ENCODE measurements around the gene IL2RA.
"Not testable (repeated sequence)": the region's sequence is repeated elsewhere in the genome, so short reads cannot be mapped to it uniquely, and the experiment has no call there.

Gene IL2RA

DNA sequence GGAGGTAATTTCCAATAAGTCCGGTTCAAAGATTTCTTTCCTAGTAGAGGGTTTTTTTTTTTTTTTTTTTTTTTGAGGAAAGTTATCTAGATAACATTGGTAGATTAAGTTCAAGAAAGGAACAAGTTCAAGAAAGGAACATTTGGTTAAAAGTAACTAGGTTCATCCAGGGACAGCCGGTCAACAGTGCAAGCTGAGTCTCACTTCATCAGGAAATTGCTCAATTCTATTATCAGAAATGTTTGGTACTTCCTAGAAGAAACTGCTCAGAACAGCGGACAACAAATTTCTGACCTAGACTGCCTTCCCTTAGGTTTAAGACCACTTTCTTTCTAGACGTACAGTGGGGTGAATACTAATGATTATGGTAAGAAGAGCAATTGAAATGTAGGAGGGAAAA, 3.7 kb upstream of the IL2RA start:
- Histone ChIP-seq H3K4ac (ENCODE audit: low read depth, low read length) (no peak overlapping the region), H3K79me1 (ENCODE audit: low read length) (no peaks in the 10 kb centered on the region), H3K18ac (ENCODE audit: low read length) (no peak overlapping the region), H2AK5ac (ENCODE audit: low read length) (no peak overlapping the region), H2BK120ac (ENCODE audit: insufficient read depth, low read length, poor library complexity) (no peak overlapping the region), H3K27ac (ENCODE audit: low read depth, low read length) (no peak overlapping the region), H3K14ac (ENCODE audit: low read length) (no peak overlapping the region), H3K4me2 (ENCODE audit: low read length) (no peak overlapping the region), H3K4me1 (ENCODE audit: control insufficient read depth in 1 of 2, insufficient read depth in 2 of 2, low read length in 2 of 2) (no peaks in the 10 kb centered on the region), H4K8ac (ENCODE audit: low read depth, low read length) (no peak overlapping the region), H4K12ac (ENCODE audit: low read depth, low read length) (no peak overlapping the region), H3K27me3 (ENCODE audit: insufficient read depth, low read length) (no peaks in the 10 kb centered on the region), H3K9ac (ENCODE audit: low read length) (no peak overlapping the region), H2BK5ac (ENCODE audit: low read depth, low read length, poor library complexity) (no peak overlapping the region), H3K4me3 (ENCODE audit: low read depth, low read length) (no peak overlapping the region), H3K9me3 (ENCODE audit: insufficient read depth, low read depth, low read length) (no peaks in the 10 kb centered on the region), H3K23ac (ENCODE audit: low read length) (no peak overlapping the region), H3K36me3 (ENCODE audit: control insufficient read depth in 1 of 2, insufficient read depth in 2 of 2, low read length in 2 of 2) (no peaks in the 10 kb centered on the region), H2AFZ (ENCODE audit: insufficient read depth, low read length, poor library complexity) (no peak overlapping the region), H3K79me2 (ENCODE audit: control insufficient read depth, insufficient read depth, low read length, poor library complexity) (no peaks in the 10 kb centered on the region), H2BK12ac (ENCODE audit: low read length) (no peak overlapping the region), H4K91ac (ENCODE audit: low read depth, low read length) (no peak overlapping the region)
- DNase-seq: no peak
- no CpG with 5 or more reads among the region's 4 CpGs for WGBS (ENCODE audit: extremely low coverage, insufficient coverage, insufficient read length)

DNA sequence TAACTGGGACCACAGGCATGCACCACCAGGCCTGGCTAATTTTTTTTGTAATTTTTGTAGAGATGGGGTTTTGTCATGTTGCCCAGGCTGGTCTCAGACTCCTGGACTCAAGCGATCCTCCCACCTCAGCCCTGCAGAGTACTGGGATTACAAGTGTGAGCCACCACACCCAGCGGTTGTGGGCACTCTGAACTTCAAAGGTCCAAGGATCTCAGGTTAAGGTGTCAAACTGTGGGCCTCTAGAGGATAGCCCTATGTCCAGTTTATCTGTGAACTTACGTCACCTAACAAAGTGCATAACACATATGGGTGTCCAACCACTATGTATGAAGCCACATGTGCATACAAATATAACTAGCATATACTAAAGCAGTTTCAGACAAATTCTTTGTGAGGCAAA, 3.2 kb upstream of the IL2RA start:
- Histone ChIP-seq H4K91ac (ENCODE audit: low read depth, low read length) (no peak overlapping the region), H2BK120ac (ENCODE audit: insufficient read depth, low read length, poor library complexity) (no peak overlapping the region), H3K27ac (ENCODE audit: low read depth, low read length) (no peak overlapping the region), H3K9me3 (ENCODE audit: insufficient read depth, low read depth, low read length) (no peaks in the 10 kb centered on the region), H3K9ac (ENCODE audit: low read length) (no peak overlapping the region), H3K36me3 (ENCODE audit: control insufficient read depth in 1 of 2, insufficient read depth in 2 of 2, low read length in 2 of 2) (no peaks in the 10 kb centered on the region), H3K14ac (ENCODE audit: low read length) (no peak overlapping the region), H4K8ac (ENCODE audit: low read depth, low read length) (no peak overlapping the region), H2BK12ac (ENCODE audit: low read length) (no peak overlapping the region), H2BK5ac (ENCODE audit: low read depth, low read length, poor library complexity) (no peak overlapping the region), H3K79me2 (ENCODE audit: control insufficient read depth, insufficient read depth, low read length, poor library complexity) (no peaks in the 10 kb centered on the region), H2AFZ (ENCODE audit: insufficient read depth, low read length, poor library complexity) (no peak overlapping the region), H3K4me3 (ENCODE audit: low read depth, low read length) (no peak overlapping the region), H3K79me1 (ENCODE audit: low read length) (no peaks in the 10 kb centered on the region), H3K18ac (ENCODE audit: low read length) (no peak overlapping the region), H3K4ac (ENCODE audit: low read depth, low read length) (no peak overlapping the region), H2AK5ac (ENCODE audit: low read length) (no peak overlapping the region), H4K12ac (ENCODE audit: low read depth, low read length) (no peak overlapping the region), H3K27me3 (ENCODE audit: insufficient read depth, low read length) (no peaks in the 10 kb centered on the region), H3K4me2 (ENCODE audit: low read length) (no peak overlapping the region), H3K4me1 (ENCODE audit: control insufficient read depth in 1 of 2, insufficient read depth in 2 of 2, low read length in 2 of 2) (no peaks in the 10 kb centered on the region), H3K23ac (ENCODE audit: low read length) (no peak overlapping the region)
- no CpG with 5 or more reads among the region's 3 CpGs for WGBS (ENCODE audit: extremely low coverage, insufficient coverage, insufficient read length)
- no peak for DNase-seq

DNA sequence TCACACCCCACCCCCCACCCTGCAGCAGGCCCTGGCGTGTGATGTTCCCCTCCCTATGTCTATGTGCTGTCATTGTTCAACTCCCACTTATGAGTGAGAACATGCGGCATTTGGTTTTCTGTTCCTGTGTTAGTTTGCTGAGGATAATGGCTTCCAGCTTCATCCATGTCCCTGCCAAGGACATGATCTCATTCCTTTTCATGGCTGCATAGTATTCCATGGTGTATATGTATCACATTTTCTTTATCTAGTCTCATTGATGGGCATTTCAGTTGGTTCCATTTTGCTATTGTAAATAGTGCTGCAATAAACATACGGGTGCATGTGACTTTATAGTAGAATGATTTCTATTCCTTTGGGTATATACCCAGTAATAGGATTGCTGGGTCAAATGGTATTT, 2.6 kb upstream of the IL2RA start:
- H3K23ac ChIP-seq (ENCODE audit: low read length): not testable (repeated sequence)

DNA sequence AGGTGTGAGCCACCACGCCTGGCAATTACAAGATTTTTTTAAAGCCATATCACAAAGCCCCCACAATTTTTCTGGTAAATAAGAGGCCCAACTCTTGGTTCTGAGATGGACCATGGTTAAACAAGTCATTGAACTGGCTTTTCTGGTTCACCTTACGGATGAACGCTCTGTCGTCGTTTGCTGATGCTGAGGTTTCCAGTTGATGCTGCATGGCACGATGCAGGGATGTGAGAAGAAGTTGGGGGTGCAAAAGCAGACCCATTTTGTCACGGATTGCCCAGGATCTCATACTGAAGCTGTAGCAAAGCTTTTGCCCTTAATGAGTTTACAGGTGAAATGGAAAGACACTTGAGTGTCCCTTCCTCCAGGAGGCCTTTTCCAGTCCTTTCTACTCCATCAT, 2.0 kb upstream of the IL2RA start:
- H4K91ac ChIP-seq (ENCODE audit: low read depth, low read length): no peak overlapping the region
- H2BK12ac ChIP-seq (ENCODE audit: low read length): no peak overlapping the region
- no peaks in the 10 kb centered on the region for H3K4me1 ChIP-seq (ENCODE audit: control insufficient read depth in 1 of 2, insufficient read depth in 2 of 2, low read length in 2 of 2)
- H3K23ac ChIP-seq (ENCODE audit: low read length): no peak overlapping the region
- WGBS (ENCODE audit: extremely low coverage, insufficient coverage, insufficient read length): no CpG with 5 or more reads among the region's 7 CpGs
- H3K4me2 ChIP-seq (ENCODE audit: low read length): no peak overlapping the region
- H3K9me3 ChIP-seq (ENCODE audit: insufficient read depth, low read depth, low read length): no peaks in the 10 kb centered on the region
- H3K14ac ChIP-seq (ENCODE audit: low read length): no peak overlapping the region
- no peaks in the 10 kb centered on the region for H3K27me3 ChIP-seq (ENCODE audit: insufficient read depth, low read length)
- no peak overlapping the region for H2AFZ ChIP-seq (ENCODE audit: insufficient read depth, low read length, poor library complexity)
- no peaks in the 10 kb centered on the region for H3K79me1 ChIP-seq (ENCODE audit: low read length)
- H3K36me3 ChIP-seq (ENCODE audit: control insufficient read depth in 1 of 2, insufficient read depth in 2 of 2, low read length in 2 of 2): no peaks in the 10 kb centered on the region
- H3K4me3 ChIP-seq (ENCODE audit: low read depth, low read length): no peak overlapping the region
- H3K18ac ChIP-seq (ENCODE audit: low read length): no peak overlapping the region
- no peak overlapping the region for H2BK5ac ChIP-seq (ENCODE audit: low read depth, low read length, poor library complexity)
- no peak overlapping the region for H4K12ac ChIP-seq (ENCODE audit: low read depth, low read length)
- H2BK120ac ChIP-seq (ENCODE audit: insufficient read depth, low read length, poor library complexity): no peak overlapping the region
- no peak for DNase-seq
- no peak overlapping the region for H3K27ac ChIP-seq (ENCODE audit: low read depth, low read length)
- H4K8ac ChIP-seq (ENCODE audit: low read depth, low read length): no peak overlapping the region
- no peak overlapping the region for H2AK5ac ChIP-seq (ENCODE audit: low read length)
- no peaks in the 10 kb centered on the region for H3K79me2 ChIP-seq (ENCODE audit: control insufficient read depth, insufficient read depth, low read length, poor library complexity)
- no peak overlapping the region for H3K9ac ChIP-seq (ENCODE audit: low read length)
- H3K4ac ChIP-seq (ENCODE audit: low read depth, low read length): no peak overlapping the region

More for the DNA sequence above, 2.6 kb upstream of the IL2RA start:
- H3K79me2 ChIP-seq (ENCODE audit: control insufficient read depth, insufficient read depth, low read length, poor library complexity); H3K18ac ChIP-seq (ENCODE audit: low read length); H3K9ac ChIP-seq (ENCODE audit: low read length); H3K4me2 ChIP-seq (ENCODE audit: low read length); H2BK5ac ChIP-seq (ENCODE audit: low read depth, low read length, poor library complexity); H2BK120ac ChIP-seq (ENCODE audit: insufficient read depth, low read length, poor library complexity); H2BK12ac ChIP-seq (ENCODE audit: low read length); H3K9me3 ChIP-seq (ENCODE audit: insufficient read depth, low read depth, low read length); H4K12ac ChIP-seq (ENCODE audit: low read depth, low read length); H2AFZ ChIP-seq (ENCODE audit: insufficient read depth, low read length, poor library complexity); H3K27me3 ChIP-seq (ENCODE audit: insufficient read depth, low read length); H3K27ac ChIP-seq (ENCODE audit: low read depth, low read length); H3K79me1 ChIP-seq (ENCODE audit: low read length); H4K91ac ChIP-seq (ENCODE audit: low read depth, low read length); H4K8ac ChIP-seq (ENCODE audit: low read depth, low read length); H3K4me3 ChIP-seq (ENCODE audit: low read depth, low read length); H3K4me1 ChIP-seq (ENCODE audit: control insufficient read depth in 1 of 2, insufficient read depth in 2 of 2, low read length in 2 of 2); H3K36me3 ChIP-seq (ENCODE audit: control insufficient read depth in 1 of 2, insufficient read depth in 2 of 2, low read length in 2 of 2); H3K4ac ChIP-seq (ENCODE audit: low read depth, low read length); DNase-seq; H2AK5ac ChIP-seq (ENCODE audit: low read length); H3K14ac ChIP-seq (ENCODE audit: low read length): not testable (repeated sequence)
- no CpG with 5 or more reads among the region's 3 CpGs for WGBS (ENCODE audit: extremely low coverage, insufficient coverage, insufficient read length)
